ENCODE measurements around the gene FOXL3. TPM values are rescaled to one million over a fixed set of nuclear protein-coding genes. Genes with fewer than 3 reads are reported as not detected.
"Not testable (repeated sequence)": the region's sequence is repeated elsewhere in the genome, so short reads cannot be mapped to it uniquely, and the experiment has no call there.

FOXL3 gene
- total RNA-seq = not detected

- DNase-seq = no peak
Observed at GRCh38 chr7:289756-290553, at the start of gene FOXL3. Gene FOXL3 (plus strand): TSS chr7:290170. CDS start chr7:290170, 0 bp downstream.

GRCh38 chr7:240887-241421 is 49.0 kb upstream of the FOXL3 start:
- no peak for DNase-seq

GRCh38 chr7:241513-241912 is 48.5 kb upstream of the FOXL3 start:
- DNase-seq = no peak

GRCh38 chr7:242826-243579 is 47.0 kb upstream of the FOXL3 start:
- not testable (repeated sequence) for DNase-seq

- not testable (repeated sequence) for DNase-seq
Observed at GRCh38 chr7:243580-243978, 46.4 kb upstream of the FOXL3 start.

- no peak for DNase-seq
Observed at GRCh38 chr7:244974-245373, 45.0 kb upstream of the FOXL3 start.

GRCh38 chr7:245574-246295 is 44.2 kb upstream of the FOXL3 start:
- DNase-seq = no peak

GRCh38 chr7:246451-246850 is 43.5 kb upstream of the FOXL3 start:
- DNase-seq = no peak

- DNase-seq = no peak
Observed at GRCh38 chr7:247181-247580, 42.8 kb upstream of the FOXL3 start.

- no peak for DNase-seq
Observed at GRCh38 chr7:247636-248035, 42.3 kb upstream of the FOXL3 start.

- DNase-seq = no peak
Observed at GRCh38 chr7:248732-249435, 41.1 kb upstream of the FOXL3 start.

- no peak for DNase-seq
Observed at GRCh38 chr7:249989-250388, 40.0 kb upstream of the FOXL3 start.

- DNase-seq = no peak
Observed at GRCh38 chr7:250523-250922, 39.4 kb upstream of the FOXL3 start.

GRCh38 chr7:251005-251404 is 39.0 kb upstream of the FOXL3 start:
- no peak for DNase-seq

- no peak for DNase-seq
Observed at GRCh38 chr7:251446-252175, 38.4 kb upstream of the FOXL3 start.

GRCh38 chr7:252216-252965 is 37.6 kb upstream of the FOXL3 start:
- DNase-seq = no peak

GRCh38 chr7:252981-253380 is 37.0 kb upstream of the FOXL3 start:
- no peak for DNase-seq

GRCh38 chr7:253581-254336 is 36.2 kb upstream of the FOXL3 start:
- DNase-seq = no peak

- no peak for DNase-seq
Observed at GRCh38 chr7:254337-255037, 35.5 kb upstream of the FOXL3 start.

Data from occipital lobe (tissue), 2 donors.